Osteoblast (primary cell): ENCODE results near the gene STK26. TPM values are rescaled to one million over a fixed set of nuclear protein-coding genes. Genes with fewer than 3 reads are reported as not detected.

Experiments
- DNase-seq: peaks from one replicate; pipeline ENCODE4 v3.0.0; 2011; ENCODE audit warnings: low spot score, mixed read lengths; ENCODE audit not compliant: insufficient read length; ENCODE audit errors: missing footprints
- H2AFZ ChIP-seq: 2 replicates; pipeline ENCODE4 v1.6.0; 2011; ENCODE audit warnings: mild to moderate bottlenecking, low read length
- H3K27ac ChIP-seq: 2 replicates; pipeline ENCODE4 v1.5.1; 2011; ENCODE audit warnings: mild to moderate bottlenecking, low read depth, low read length, moderate library complexity
- H3K27me3 ChIP-seq: 2 replicates; pipeline ENCODE4 v1.6.0; 2012; ENCODE audit warnings: mild to moderate bottlenecking, control low read depth, inconsistent platforms, low read length, moderate library complexity; ENCODE audit not compliant: insufficient read depth
- H3K36me3 ChIP-seq: 2 replicates; pipeline ENCODE4 v1.5.1; 2011; ENCODE audit warnings: mild to moderate bottlenecking, low read length, control low read depth, moderate library complexity; ENCODE audit not compliant: insufficient read depth
- H3K4me1 ChIP-seq: 2 replicates; pipeline ENCODE4 v1.5.1; 2011; ENCODE audit warnings: mild to moderate bottlenecking, low read length, control low read depth, moderate library complexity; ENCODE audit not compliant: insufficient read depth
- H3K4me2 ChIP-seq: 2 replicates; pipeline ENCODE4 v1.6.0; 2011; ENCODE audit warnings: mild to moderate bottlenecking, low read length; ENCODE audit not compliant: insufficient read depth
- H3K4me3 ChIP-seq: fragments of 200-600 bp; sonication (generic); 3 replicates; pipeline ENCODE4 v1.5.1; 2012; ENCODE audit warnings: mild to moderate bottlenecking, low read length, inconsistent platforms; ENCODE audit not compliant: insufficient read depth
- H3K79me2 ChIP-seq: 2 replicates; pipeline ENCODE4 v1.6.0; 2012; ENCODE audit warnings: mild to moderate bottlenecking, low read length, control low read depth, inconsistent platforms; ENCODE audit not compliant: insufficient read depth
- H3K9me3 ChIP-seq: 2 replicates; pipeline ENCODE4 v1.5.1; 2011; ENCODE audit warnings: low read depth, low read length, control low read depth
- H4K20me1 ChIP-seq: 2 replicates; pipeline ENCODE4 v1.6.0; 2012; ENCODE audit warnings: mild to moderate bottlenecking, low read length, control low read depth; ENCODE audit not compliant: insufficient read depth
- total RNA-seq: library from RNA; depleted of rRNA; stranded (reverse); fragments of >200 nt; gene quantifications from 2 replicates; pipeline ENCODE4 v1.2.3, GENCODE V29; 2012
- TF ChIP-seq, protein P1 (sequence below): IDR thresholded peaks from 2 replicates; pipeline ENCODE4 v1.5.1; 2011; ENCODE audit warnings: mild to moderate bottlenecking, low read depth, low read length, moderate library complexity; ENCODE audit errors: extremely low read depth

STK26 gene
- total RNA-seq, 1 donor: 9.4 TPM

DNA sequence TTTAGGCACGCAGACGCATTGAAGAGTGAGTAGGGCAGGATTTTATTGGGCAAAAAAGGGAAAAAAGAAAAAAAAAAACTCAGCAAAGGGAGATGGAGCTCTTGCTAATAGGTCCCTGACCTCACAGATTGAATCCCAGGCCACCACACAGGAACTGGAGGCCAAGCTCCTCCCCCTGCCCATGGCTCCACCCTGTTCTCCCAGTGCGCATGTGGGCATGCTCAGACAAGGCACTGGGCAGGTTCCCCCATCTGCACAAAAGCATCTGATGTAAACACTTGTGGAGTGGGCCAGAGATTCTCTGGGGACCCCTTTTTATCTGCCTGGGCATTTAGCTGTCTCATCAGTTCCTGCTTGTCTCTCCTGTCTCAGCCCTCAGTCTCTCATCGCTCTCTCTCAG lies 95.3 kb downstream of the STK26 start:
- Histone ChIP-seq H3K27me3 (peaks cover 7% of the 10 kb centered on the region), H3K36me3 (no peaks in the 10 kb centered on the region), H3K9me3 (no peaks in the 10 kb centered on the region), H3K4me1 (no peaks in the 10 kb centered on the region), H2AFZ (no peak overlapping the region), H3K4me3 (no peak overlapping the region), H4K20me1 (no peaks in the 10 kb centered on the region), H3K4me2 (no peak overlapping the region), H3K79me2 (no peaks in the 10 kb centered on the region), H3K27ac (no peak overlapping the region)
- no peak for DNase-seq
- TF ChIP-seq, protein P1, sequence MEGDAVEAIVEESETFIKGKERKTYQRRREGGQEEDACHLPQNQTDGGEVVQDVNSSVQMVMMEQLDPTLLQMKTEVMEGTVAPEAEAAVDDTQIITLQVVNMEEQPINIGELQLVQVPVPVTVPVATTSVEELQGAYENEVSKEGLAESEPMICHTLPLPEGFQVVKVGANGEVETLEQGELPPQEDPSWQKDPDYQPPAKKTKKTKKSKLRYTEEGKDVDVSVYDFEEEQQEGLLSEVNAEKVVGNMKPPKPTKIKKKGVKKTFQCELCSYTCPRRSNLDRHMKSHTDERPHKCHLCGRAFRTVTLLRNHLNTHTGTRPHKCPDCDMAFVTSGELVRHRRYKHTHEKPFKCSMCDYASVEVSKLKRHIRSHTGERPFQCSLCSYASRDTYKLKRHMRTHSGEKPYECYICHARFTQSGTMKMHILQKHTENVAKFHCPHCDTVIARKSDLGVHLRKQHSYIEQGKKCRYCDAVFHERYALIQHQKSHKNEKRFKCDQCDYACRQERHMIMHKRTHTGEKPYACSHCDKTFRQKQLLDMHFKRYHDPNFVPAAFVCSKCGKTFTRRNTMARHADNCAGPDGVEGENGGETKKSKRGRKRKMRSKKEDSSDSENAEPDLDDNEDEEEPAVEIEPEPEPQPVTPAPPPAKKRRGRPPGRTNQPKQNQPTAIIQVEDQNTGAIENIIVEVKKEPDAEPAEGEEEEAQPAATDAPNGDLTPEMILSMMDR: no peak

DNA sequence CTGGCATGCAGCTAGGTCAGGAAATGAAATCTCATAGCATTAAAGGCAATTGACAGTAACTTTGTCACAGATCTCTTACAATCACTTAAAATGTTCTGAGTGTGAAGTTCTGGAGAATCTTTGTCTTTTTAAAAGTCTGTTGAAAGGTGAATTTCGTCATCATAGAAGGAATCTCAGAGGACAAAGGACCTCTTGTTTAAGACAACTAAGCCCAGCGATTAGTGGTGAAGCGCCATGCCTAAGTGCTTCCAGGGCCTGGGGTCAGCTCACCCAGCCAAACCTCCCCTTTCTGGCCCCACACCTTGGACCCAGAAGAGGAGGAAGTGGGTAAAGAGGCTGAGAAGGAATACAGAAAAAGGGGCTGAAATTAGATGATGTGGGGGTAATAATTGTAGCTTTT lies 96.2 kb downstream of the STK26 start:
- Histone ChIP-seq H3K27ac (no peak overlapping the region), H3K36me3 (no peaks in the 10 kb centered on the region), H2AFZ (no peak overlapping the region), H4K20me1 (no peaks in the 10 kb centered on the region), H3K4me3 (no peak overlapping the region), H3K4me2 (no peak overlapping the region), H3K27me3 (peaks cover 6% of the 10 kb centered on the region), H3K4me1 (no peaks in the 10 kb centered on the region), H3K9me3 (no peaks in the 10 kb centered on the region), H3K79me2 (no peaks in the 10 kb centered on the region)
- TF ChIP-seq, protein P1: no peak
- DNase-seq: no peak

DNA sequence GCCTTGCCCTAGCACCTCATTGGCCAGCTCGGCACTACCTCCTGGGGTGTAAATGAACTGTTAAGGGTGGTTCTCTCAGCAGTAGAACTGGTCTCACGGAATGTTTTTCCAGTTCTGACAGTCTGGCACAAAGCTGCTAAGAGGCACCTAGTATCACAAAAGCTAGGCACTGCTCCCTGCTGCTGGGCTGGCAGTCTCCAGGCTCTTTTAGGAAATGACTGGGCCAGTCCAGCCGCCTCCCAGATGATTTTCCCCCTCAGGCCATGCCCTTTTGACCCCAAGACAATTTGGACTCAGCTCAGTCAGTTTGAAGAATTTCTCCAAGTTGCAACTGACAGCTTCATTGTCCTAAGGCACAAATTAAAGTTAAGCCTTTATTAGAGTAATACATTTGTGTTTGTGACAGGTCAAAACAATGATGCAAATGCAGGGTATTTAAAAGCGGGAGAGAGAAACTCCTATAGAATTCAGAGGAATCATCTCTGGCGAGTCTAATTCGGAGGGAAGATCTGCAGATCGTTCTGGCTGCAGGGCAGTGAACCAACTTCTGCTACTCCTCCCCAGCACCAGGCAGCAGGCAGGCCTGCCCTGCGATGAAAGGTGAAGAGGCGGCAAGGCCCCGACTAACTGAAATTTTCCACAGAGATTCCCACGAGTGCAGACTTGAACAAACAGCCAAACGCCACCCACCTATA lies 96.9 kb downstream of the STK26 start:
- Histone ChIP-seq H3K27me3 (peaks cover 3% of the 10 kb centered on the region), H3K4me2 (no peak overlapping the region), H3K79me2 (no peaks in the 10 kb centered on the region)

DNA sequence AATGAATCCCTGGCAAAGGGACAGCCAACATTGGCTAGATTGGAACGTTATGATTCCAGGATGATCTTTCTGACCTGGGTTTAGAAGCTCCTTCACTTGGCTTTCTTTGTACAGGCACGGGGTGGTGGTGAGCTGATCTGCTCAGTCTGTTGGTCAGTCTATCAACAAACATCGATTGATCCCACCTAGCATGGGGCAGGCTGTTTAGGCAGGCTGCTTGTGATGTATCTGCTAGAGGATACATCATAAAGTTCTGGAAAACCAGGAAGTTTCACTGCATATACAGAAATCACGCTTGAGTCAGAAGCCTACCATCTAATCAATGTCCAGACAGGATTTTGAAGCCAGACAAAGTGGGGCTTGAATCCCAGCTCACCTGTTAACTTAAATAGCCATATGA lies 97.8 kb downstream of the STK26 start:
- Histone ChIP-seq H3K27ac (no peak overlapping the region), H4K20me1 (no peaks in the 10 kb centered on the region), H3K9me3 (no peaks in the 10 kb centered on the region), H3K4me3 (no peak overlapping the region), H3K4me2 (no peak overlapping the region), H3K4me1 (no peaks in the 10 kb centered on the region), H2AFZ (no peak overlapping the region), H3K79me2 (no peaks in the 10 kb centered on the region), H3K36me3 (no peaks in the 10 kb centered on the region), H3K27me3 (peaks cover 3% of the 10 kb centered on the region)
- no peak for DNase-seq
- TF ChIP-seq, protein P1: no peak

More for the DNA sequence above, 96.9 kb downstream of the STK26 start:
- TF ChIP-seq, protein P1: no peak
- no peaks in the 10 kb centered on the region for H3K9me3 ChIP-seq
- H2AFZ ChIP-seq: no peak overlapping the region
- no peaks in the 10 kb centered on the region for H3K36me3 ChIP-seq
- DNase-seq: no peak
- H3K27ac ChIP-seq: no peak overlapping the region
- H3K4me3 ChIP-seq: no peak overlapping the region
- H4K20me1 ChIP-seq: no peaks in the 10 kb centered on the region
- no peaks in the 10 kb centered on the region for H3K4me1 ChIP-seq

Other genes with a start within 250 kb of the STK26 start
- 1.1 and 1.5 TPM in 2 replicates for gene FRMD7, start 104.7 kb downstream of the STK26 start, total RNA-seq
- gene RAP2C, start 196.1 kb downstream of the STK26 start, total RNA-seq: 24.6 and 27.7 TPM in 2 replicates